ENCODE data around the gene ADAM10.

Gene ADAM10

GRCh38 chr15:58707397-58707796, 42.1 kb downstream of the ADAM10 start:
- no peak for DNase-seq

GRCh38 chr15:58705105-58705504, 44.4 kb downstream of the ADAM10 start:
- DNase-seq = no peak

DNA sequence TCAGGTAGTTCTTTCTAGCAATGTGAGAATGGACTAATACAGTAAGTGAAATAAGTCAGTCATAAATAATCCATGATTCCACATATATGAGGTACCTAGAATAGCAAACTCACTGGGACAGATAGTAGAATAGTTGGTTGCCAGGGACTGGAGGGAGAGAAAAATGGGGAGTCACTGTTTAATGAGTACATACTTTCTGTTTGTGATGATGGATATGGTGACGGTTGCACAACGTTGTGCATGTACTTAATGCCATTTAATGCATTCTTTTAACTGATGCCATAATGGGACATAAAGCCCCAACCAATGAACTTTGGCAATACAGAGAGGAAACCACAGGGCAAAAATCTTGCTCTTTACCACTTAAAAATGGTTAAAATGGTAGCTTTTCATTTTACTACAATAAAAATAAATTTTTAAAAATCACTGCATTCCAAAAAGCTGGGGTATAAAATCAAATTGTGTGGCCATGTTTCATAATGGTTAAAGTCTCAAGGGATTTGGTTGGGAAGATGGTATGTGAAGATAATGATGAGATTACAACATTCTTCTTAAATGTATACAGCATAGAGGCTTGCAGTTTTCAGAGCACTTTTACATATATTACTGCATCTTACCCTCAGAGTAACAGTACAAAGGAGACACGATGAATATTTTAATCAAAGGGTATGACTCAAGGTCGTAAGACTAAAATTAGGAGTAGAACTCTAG, 45.2 kb downstream of the ADAM10 start:
- DNase-seq = no peak

DNA sequence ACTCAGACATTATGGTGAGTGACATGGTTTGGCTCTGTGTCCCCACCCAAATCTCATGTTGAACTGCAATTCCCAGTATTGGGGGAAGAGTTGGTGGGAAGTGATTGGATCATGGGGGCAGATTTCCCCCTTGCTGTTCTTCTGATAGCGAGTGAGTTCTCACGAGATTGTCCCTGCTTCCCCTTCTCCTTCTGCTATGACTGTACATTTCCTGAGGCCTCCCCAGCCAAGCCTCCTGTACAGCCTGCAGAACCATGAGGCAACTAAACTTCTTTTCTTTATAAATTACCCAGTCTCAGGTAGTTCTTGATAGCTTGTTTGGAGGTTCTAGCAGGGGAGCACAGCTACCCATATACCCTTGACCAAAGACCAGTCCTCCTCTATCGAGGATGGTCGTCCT, 45.9 kb downstream of the ADAM10 start:
- no peak for DNase-seq

GRCh38 chr15:58702233-58702632, 47.3 kb downstream of the ADAM10 start:
- no peak for DNase-seq

DNA sequence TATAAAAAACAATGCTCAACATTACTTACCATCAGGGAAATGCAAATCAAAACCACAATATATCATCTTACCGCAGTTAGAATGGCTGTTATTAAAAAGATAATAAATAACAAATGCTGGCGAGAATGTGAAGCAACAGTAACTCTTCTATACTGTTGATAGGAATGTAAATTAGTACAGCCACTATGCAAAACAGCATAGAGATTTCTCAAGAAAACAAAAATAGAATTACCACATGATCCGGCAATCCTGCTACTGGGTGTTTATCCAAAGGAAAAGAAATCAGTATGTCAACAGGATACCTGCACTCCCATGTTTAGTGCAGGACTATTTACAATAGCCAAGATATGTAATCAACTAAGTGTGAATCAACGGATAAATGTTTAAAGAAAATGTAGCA, 48.1 kb downstream of the ADAM10 start:
- no peak for DNase-seq

DNA sequence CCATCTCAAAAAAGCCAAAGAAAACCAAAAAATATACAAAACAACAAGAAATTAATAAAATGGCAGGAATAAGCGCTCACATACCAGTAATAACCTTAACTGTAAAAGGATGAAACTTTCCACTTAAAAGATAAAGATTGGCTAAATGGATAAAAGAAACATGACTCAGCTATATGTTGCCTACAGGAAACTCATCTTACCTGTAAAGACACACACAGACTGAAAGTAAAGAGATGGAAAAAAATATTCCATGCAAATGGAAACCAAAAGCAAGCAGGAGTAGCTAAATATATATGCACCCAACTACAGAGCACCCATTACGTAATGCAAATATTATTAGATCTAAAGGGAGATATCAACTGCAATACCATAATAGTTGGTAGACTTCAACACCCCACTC, 49.7 kb downstream of the ADAM10 start:
- no peak for DNase-seq

- DNase-seq = no peak
Observed at GRCh38 chr15:58698887-58699641, 50.4 kb downstream of the ADAM10 start.

DNA sequence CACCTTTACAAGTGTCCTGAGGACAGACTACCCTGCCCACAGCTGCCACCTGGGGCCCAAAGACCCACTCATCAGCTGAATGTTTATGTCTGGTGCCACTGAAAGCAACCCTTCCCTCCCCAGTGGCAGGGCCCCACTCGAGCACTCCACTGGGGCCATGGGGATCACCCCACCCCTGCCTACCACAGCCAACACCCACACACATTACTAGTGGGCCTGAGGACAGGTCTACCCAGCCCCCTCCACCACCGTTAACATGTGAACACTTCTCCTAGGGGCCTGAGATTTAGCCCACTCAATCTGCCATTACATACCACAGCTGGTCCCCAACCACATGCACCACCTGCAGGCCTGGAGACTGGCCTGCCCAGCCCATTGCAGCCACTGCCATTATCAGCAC, 52.3 kb downstream of the ADAM10 start:
- no peak for DNase-seq

GRCh38 chr15:58696738-58697137, 52.8 kb downstream of the ADAM10 start:
- no peak for DNase-seq

DNA sequence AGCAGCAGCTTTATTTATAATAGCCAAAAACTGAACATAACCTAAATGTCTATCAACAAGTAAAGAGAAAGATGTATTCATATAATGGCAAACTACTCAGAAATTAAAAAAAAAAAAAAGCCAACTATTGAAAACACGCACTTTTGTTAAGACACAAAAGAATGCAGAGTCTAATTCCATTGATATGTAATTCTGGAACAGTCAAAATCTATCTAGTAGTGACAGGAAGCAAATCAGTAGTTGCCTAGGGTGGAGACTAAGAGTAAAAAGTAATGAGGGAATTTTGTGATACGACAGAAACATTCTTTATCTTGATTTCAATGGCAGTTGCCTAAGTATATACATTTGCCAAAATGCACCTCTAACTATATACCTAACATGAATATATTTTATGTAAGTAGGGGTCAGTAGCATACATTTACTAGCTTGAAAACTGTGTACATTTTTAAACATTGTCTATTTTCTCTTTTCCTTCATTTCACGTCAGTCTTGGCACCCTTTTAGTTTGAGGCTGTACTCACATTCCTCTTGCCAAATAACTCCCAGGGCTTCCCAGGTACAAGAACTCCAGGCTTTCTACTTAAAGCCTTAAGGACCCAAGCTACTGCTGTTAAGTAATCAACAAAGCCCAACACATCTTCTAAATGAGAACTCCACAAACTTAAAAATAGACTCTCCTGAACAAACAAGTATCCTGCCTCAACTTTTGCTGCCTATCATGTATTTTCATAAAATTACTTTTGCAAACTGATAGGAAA, 54.7 kb downstream of the ADAM10 start:
- DNase-seq = no peak

GRCh38 chr15:58690703-58691102, 58.8 kb downstream of the ADAM10 start:
- no peak for DNase-seq

DNA sequence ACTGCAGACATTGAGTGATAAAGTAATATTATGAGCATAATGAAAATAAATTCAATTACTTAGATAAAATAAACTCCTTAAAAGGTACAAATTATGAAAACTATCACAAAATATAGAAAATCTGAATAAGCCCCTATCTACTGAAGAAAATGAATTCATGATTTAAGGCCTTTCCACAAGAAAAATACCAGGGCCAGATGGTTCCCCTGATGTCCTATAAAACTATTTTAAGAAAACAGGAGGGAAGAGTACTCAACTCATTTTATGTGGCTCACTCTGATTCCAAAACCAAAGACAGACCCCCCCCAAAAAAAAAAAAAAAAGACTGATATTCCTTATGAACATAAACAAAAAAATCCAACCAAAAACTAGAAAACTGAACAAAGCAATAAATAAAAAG, 59.9 kb downstream of the ADAM10 start:
- DNase-seq = no peak

DNA sequence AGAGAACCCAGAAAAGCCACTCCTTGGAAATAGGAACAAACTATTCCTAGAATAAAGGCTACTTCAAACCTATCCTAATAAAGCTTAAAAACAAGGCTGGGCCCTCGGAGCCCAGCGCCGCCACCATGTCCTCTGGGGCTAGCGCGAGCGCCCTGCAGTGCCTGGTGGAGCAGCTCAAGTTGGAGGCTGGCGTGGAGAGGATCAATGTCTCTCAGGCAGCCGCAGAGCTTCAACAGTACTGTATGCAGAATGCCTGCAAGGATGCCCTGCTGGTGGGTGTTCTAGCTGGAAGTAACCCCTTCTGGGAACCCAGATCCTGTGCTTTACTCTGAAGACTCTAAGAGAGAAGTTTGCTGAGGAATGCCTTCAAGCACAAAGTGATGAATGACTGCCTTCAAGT, 63.2 kb downstream of the ADAM10 start:
- no peak for DNase-seq

DNA sequence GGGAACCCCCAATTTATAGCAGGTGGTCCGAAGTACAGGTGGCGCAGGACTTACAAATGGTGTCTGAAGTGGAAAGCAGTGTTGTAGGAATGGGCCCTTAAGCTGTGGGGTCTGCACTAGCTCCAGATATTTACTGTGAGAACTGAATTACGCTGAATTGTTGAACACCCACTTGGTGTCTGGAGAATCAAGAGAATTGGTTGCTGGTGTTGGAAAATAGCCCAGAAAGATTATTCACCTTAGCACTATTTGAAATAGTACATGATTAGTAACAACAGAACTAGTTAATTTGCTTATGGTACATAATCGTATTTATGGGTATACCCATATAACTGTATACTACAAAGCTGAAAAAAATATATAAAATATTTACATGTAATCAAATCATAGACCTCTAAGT, 64.8 kb downstream of the ADAM10 start:
- DNase-seq = no peak

DNA sequence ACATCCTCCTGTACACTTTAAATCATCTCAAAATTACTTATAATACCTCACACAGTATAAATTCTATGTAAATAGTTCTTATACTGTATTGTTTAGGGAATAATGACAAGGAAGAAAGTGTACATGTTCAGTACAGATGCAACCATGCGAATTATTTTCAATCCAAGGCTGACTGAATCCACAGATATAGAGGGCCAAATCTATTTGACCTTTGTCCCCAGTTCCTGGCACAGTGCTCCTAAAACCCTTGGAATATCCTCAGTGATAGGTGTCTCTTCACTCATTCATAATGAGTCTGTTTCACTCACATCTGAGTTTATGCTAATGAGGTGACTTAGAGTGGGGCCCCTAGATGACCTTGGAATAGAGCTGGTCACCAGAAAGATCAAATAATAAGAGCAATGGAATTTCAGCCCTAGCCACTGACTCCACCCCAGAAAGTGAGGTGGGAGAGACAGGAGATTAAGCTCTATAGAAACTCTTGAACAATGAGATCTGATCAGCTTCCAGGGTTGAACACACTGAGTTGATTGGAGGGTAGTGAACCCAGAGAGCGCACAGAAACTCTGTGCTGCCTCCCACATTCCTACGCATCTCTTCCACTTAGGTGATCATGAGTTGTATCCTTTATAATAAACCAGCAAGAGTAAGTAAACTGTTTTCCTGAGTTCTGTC, 65.3 kb downstream of the ADAM10 start:
- no peak for DNase-seq

DNA sequence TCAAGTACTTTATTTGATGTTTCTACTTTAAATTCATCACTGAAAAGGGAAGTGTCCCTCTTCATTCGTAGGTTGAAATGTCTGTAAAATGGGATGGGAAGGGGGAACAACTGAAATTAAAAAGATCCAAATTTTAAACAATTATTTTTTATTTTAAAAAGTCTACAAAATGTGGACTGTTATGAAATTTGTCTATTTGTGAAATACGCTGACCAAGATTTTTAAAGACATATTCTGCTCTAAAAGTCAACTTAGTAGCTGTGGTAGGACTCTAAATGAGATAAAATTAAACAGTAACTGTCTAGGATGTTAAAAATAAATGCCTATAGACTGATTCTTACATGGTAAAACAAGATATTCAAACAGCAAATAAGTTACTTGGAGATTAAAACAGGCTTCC, 67.3 kb downstream of the ADAM10 start:
- no peak for DNase-seq

DNA sequence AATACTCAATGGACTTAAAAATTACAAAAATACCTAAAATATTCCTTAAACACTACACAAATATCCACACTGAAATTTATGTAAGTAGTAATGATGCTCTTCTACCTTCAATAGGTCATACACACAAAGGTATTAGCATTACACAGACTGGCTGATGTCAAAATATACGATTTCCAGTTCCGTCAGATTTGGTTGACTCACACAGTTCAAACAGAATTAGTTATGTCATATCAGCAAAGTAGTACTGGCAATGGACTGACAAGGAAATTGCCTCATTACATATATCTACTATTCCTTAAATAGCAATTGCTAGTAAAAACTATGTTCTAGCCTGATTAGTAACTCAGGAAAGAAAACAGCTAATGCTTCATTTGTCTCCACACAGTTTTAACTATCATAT, 70.8 kb downstream of the ADAM10 start:
- DNase-seq = no peak

GRCh38 chr15:58677426-58677825, 72.1 kb downstream of the ADAM10 start:
- DNase-seq = no peak

- no peak for DNase-seq
Observed at GRCh38 chr15:58676766-58677165, 72.7 kb downstream of the ADAM10 start.

DNA sequence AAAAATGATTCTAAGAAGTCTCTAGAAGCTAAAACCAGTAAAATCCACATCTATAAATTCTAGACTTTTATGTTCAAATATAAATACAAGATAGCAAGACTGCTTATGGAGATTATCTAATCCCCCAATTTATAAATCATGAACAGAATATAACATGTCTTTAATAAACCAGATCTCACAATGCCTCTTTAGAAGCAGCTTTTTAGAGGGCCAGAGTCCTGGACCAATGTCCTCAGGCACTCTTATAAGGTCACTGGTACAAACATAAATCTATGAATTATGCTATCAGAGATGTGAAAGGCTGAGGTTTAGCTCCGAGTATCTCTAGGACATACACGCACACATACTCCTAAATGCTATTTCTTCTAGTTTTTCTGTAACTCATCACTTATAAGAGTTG, 78.3 kb downstream of the ADAM10 start:
- DNase-seq = no peak

DNA sequence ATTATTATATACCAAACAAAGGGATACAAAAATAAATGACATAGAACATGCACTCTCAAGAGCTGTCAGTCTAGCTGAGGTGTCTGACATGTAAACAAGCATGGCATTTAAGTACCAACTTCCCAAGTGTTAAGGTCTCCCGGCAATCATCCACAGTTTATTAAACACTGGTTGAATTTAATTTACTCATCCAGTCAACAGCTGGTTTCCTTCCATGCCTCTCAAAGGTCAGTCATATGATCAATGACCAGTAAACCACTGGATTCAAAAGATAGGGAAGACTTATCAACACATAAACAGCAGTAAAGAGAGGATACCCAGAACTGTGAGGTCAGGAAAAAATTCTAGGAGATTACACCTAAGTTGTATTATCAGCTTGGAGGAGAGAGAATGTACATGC, 80.4 kb downstream of the ADAM10 start:
- no peak for DNase-seq

DNA sequence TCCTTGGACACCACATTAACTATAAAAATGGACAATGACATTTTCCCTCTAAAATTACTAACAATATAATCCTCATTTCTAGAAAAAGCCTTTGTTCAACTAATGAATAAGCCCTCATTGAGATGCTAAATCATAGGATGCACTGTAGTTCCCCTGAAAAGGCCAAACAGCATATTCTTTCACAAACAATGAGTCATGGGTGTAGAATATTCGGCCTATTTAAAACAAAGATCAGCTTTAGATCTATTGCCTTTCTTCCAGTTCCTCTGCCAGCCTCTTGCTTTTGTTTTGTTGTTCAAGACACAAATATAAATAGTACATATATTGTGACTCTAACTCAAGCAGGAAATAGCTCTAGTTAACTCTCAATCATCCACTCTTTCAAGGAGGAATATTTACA, 82.5 kb downstream of the ADAM10 start:
- DNase-seq = no peak
